Activated CD8-positive, alpha-beta T cell treated with anti-CD3 and anti-CD28 coated beads for 36 hours (primary cell): ENCODE data around the gene SMIM28. TPM values are rescaled to one million over a fixed set of nuclear protein-coding genes. Genes with fewer than 3 reads are reported as not detected.

Experiments used
- ATAC-seq: fragments of 200-7000 bp; cut with Tn5 transposase; one replicate; pipeline ENCODE4 v1.10.0; 2021; ENCODE audit warnings: mild to moderate bottlenecking, moderate library complexity
- CTCF ChIA-PET: fragments of 350-600 bp; sonication (Branson Sonifier 250); formaldehyde crosslinking; loops from one replicate; lab custom pipeline; 2021; ENCODE audit warnings: antibody characterized with exemption; lab: Charles Lee
- POLR2A ChIA-PET: fragments of 350-600 bp; sonication (Branson Sonifier 250); formaldehyde crosslinking; loops from one replicate; lab custom pipeline; 2021; ENCODE audit warnings: antibody characterized with exemption; lab: Charles Lee
- DNase-seq: peaks from one replicate; pipeline ENCODE4 v3.0.0-alpha.2; 2020
- H3K27ac Mint-ChIP-seq: one replicate; pipeline ENCODE4 v1.8.0; 2021; ENCODE audit warnings: mild to moderate bottlenecking, mixed read lengths
- H3K27me3 Mint-ChIP-seq: one replicate; pipeline ENCODE4 v1.8.0; 2021; ENCODE audit warnings: mixed read lengths
- H3K36me3 Mint-ChIP-seq: one replicate; pipeline ENCODE4 v1.8.0; 2021; ENCODE audit warnings: low read depth, mixed read lengths
- H3K4me1 Mint-ChIP-seq: one replicate; pipeline ENCODE4 v1.8.0; 2021; ENCODE audit warnings: low read depth, mixed read lengths
- H3K4me3 Mint-ChIP-seq: one replicate; pipeline ENCODE4 v1.8.0; 2021; ENCODE audit warnings: mild to moderate bottlenecking, moderate library complexity, mixed read lengths
- H3K9me3 Mint-ChIP-seq: one replicate; pipeline ENCODE4 v1.8.0; 2021; ENCODE audit warnings: mixed read lengths
- intact Hi-C: fragments of 100-400 bp; cut with micrococcal nuclease; formaldehyde crosslinking; loops from one replicate; pipeline ENCODE4 v1.10.0; 2022
- total RNA-seq, 2 experiments: library from RNA; stranded (reverse); gene quantifications; one replicate each; pipeline ENCODE4 v1.2.3, GENCODE V29; 2021
- TF ChIP-seq, protein P1 (sequence below): fragments of 200-600 bp; IDR thresholded peaks from one replicate; pipeline ENCODE4 v1.8.0; 2022; ENCODE audit warnings: antibody characterized with exemption, mild to moderate bottlenecking

The SMIM28 gene
- total RNA-seq, 2 experiments from 2014 or later: not detected

DNA sequence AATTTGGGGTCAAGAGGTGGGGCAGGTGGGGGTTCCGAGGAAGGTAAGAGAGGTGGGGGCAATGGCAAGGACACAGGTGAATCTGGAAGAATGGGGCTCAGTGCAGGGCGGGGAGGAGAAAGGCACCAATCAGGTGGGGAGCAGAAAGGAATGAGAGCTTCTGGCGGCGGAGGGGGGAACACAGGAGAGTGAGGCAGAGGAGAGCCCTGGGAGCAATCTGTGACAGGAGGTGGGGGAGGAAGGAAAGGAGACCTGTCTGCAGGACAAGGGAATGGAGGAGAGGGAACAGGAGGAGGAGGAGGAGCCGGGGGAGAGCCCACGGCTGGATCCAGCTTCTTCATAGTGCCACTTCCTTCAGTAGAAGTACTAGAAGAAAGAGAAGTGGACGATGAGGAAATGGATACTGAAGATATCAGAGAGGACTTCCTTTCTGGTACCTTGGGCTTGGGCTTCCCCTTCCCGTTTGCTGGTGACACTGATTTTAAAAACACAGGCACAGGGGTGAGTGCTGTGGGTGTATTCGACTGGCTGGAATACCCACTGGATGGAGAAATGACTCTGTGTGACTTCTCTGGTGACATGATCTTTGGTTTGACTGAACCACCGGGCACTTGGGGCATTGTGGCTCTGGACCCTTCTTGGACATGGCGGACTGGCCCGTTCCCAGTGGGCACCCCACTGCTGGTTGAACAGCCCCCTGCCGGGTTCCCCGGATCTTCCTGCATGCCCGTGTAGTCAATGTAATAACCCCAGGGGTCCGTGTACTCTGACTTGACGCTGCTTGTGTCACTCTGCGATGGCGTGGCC lies 53.8 kb downstream of the SMIM28 start:
- DNase-seq (no peak), ATAC-seq (no peak)
- Mint-ChIP-seq H3K27me3 (peaks cover 3% of the 10 kb centered on the region), H3K27ac (no peak overlapping the region), H3K4me1 (no peaks in the 10 kb centered on the region), H3K36me3 (no peaks in the 10 kb centered on the region), H3K4me3 (no peak overlapping the region), H3K9me3 (no peaks in the 10 kb centered on the region)
- TF ChIP-seq, protein P1, sequence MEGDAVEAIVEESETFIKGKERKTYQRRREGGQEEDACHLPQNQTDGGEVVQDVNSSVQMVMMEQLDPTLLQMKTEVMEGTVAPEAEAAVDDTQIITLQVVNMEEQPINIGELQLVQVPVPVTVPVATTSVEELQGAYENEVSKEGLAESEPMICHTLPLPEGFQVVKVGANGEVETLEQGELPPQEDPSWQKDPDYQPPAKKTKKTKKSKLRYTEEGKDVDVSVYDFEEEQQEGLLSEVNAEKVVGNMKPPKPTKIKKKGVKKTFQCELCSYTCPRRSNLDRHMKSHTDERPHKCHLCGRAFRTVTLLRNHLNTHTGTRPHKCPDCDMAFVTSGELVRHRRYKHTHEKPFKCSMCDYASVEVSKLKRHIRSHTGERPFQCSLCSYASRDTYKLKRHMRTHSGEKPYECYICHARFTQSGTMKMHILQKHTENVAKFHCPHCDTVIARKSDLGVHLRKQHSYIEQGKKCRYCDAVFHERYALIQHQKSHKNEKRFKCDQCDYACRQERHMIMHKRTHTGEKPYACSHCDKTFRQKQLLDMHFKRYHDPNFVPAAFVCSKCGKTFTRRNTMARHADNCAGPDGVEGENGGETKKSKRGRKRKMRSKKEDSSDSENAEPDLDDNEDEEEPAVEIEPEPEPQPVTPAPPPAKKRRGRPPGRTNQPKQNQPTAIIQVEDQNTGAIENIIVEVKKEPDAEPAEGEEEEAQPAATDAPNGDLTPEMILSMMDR: no peak
- ChIA-PET CTCF (interaction anchor here (7.0 to 7.2 kb wide), 2 partner anchors 79 to 86 kb away, joined by 89 to 131 read pairs; no protein-coding TSS in a partner anchor), POLR2A (no interaction called here)
- intact Hi-C loops: no loop called here

DNA sequence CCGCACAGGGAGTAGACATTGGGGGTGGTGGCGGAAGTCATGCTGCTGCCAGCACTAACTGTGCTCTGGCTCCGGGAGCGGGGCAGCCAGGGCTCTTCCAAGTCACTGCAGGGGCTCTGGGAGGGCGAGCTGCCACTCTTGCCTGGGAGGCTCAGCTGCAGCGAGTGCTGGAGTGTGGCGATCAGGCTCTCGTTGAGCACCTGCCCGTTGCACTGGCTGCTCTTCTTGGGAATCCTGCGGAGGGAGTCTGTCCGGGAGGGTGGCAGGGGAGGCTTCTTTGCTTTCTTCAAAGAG lies 54.3 kb downstream of the SMIM28 start:
- no peak for DNase-seq
- ChIA-PET CTCF (interaction anchor here (5.0 kb wide), 1 partner anchor 77 kb away, joined by 24 read pairs; no protein-coding TSS in a partner anchor), POLR2A (no interaction called here)
- Mint-ChIP-seq H3K9me3 (no peaks in the 10 kb centered on the region), H3K4me1 (no peaks in the 10 kb centered on the region), H3K4me3 (no peak overlapping the region), H3K27ac (no peak overlapping the region), H3K27me3 (peaks cover 3% of the 10 kb centered on the region), H3K36me3 (no peaks in the 10 kb centered on the region)
- TF ChIP-seq, protein P1: no peak
- ATAC-seq: no peak
- intact Hi-C loops: no loop called here

Other genes with a start within 250 kb of the SMIM28 start
- gene ARFGEF3, start 216.0 kb upstream of the SMIM28 start, total RNA-seq: 1 to 10 TPM; 1.7 to 1.8 TPM
- gene PBOV1, start 159.4 kb upstream of the SMIM28 start, total RNA-seq: not detected
- 10 to 100 TPM; 28.2 to 28.7 TPM for gene HEBP2, start 26.3 kb downstream of the SMIM28 start, total RNA-seq
- under 1 TPM; 0.18 to 0.49 TPM for gene NHSL1, start 121.6 kb downstream of the SMIM28 start, total RNA-seq